NCI-H2196 (cell line): Measurements from ENCODE around the gene USP38.
"Not testable (repeated sequence)": the region's sequence is repeated elsewhere in the genome, so short reads cannot be mapped to it uniquely, and the experiment has no call there.

Experiments
- DNase-seq: peaks from one replicate; lab custom pipeline; 2025; ENCODE audit not compliant: unreplicated experiment; lab: John Stamatoyannopoulos, UW

The USP38 gene

GRCh38 chr4:143212566-143212965 is 27.8 kb downstream of the USP38 start:
- no peak for DNase-seq

- DNase-seq = no peak
These were observed 31.2 kb downstream of the USP38 start for GRCh38 chr4:143215873-143216272.

- DNase-seq = no peak
These were observed 39.5 kb downstream of the USP38 start for GRCh38 chr4:143224255-143224654.

GRCh38 chr4:143225167-143225566 is 40.5 kb downstream of the USP38 start:
- no peak for DNase-seq

GRCh38 chr4:143230683-143231082 is 46.0 kb downstream of the USP38 start:
- no peak for DNase-seq

GRCh38 chr4:143232277-143232676 is 47.6 kb downstream of the USP38 start:
- DNase-seq = no peak

- DNase-seq = no peak
These were observed 49.4 kb downstream of the USP38 start for GRCh38 chr4:143234153-143234552.

GRCh38 chr4:143237195-143237594 is 52.5 kb downstream of the USP38 start:
- not testable (repeated sequence) for DNase-seq

GRCh38 chr4:143240939-143241679 is 56.4 kb downstream of the USP38 start:
- no peak for DNase-seq

GRCh38 chr4:143241892-143242291 is 57.2 kb downstream of the USP38 start:
- no peak for DNase-seq

- no peak for DNase-seq
These were observed 58.3 kb downstream of the USP38 start for GRCh38 chr4:143243041-143243440.

GRCh38 chr4:143246977-143247376 is 62.3 kb downstream of the USP38 start:
- no peak for DNase-seq

- no peak for DNase-seq
These were observed 63.1 kb downstream of the USP38 start for GRCh38 chr4:143247866-143248265.

GRCh38 chr4:143248827-143249226 is 64.1 kb downstream of the USP38 start:
- no peak for DNase-seq

GRCh38 chr4:143250617-143251016 is 65.9 kb downstream of the USP38 start:
- DNase-seq = no peak

GRCh38 chr4:143251348-143251747 is 66.6 kb downstream of the USP38 start:
- DNase-seq = no peak

GRCh38 chr4:143251779-143252178 is 67.1 kb downstream of the USP38 start:
- DNase-seq = no peak

GRCh38 chr4:143252478-143252877 is 67.8 kb downstream of the USP38 start:
- no peak for DNase-seq

GRCh38 chr4:143253166-143253565 is 68.4 kb downstream of the USP38 start:
- DNase-seq = no peak

GRCh38 chr4:143254491-143255226 is 69.9 kb downstream of the USP38 start:
- no peak for DNase-seq

- no peak for DNase-seq
These were observed 71.7 kb downstream of the USP38 start for GRCh38 chr4:143256456-143256855.

GRCh38 chr4:143257356-143257755 is 72.6 kb downstream of the USP38 start:
- DNase-seq = no peak

GRCh38 chr4:143260750-143261149 is 76.0 kb downstream of the USP38 start:
- DNase-seq = no peak
